Measurements from ENCODE around the gene SLC12A2.

SLC12A2 gene

GRCh38 chr5:128053291-128053954 is 30.1 kb upstream of the SLC12A2 start:
- Histone ChIP-seq H3K36me3 (ENCODE audit: insufficient read depth, low read length) (peaks cover 65% of the 10 kb centered on the region), H2AFZ (ENCODE audit: low read length) (no peak overlapping the region), H3F3A (ENCODE audit: insufficient read depth, low read length) (no peaks in the 10 kb centered on the region), H3K4me3 (ENCODE audit: low read depth, low read length, poor library complexity, severe bottlenecking) (no peak overlapping the region), H3K9me3 (ENCODE audit: low read length) (peaks cover 9% of the 10 kb centered on the region; the same call in 1 of the 2 replicates), H3K4me2 (ENCODE audit: low read length) (no peak overlapping the region), H3K27me3 (ENCODE audit: insufficient read depth, low read length) (no peaks in the 10 kb centered on the region), H3K27ac (ENCODE audit: low read depth, low read length, poor library complexity, severe bottlenecking) (no peak overlapping the region), H3K79me2 (ENCODE audit: insufficient read depth, low read length) (no peaks in the 10 kb centered on the region), H3K9me2 (ENCODE audit: low read depth, low read length) (no peaks in the 10 kb centered on the region), H3K9ac (ENCODE audit: low read length) (no peak overlapping the region), H4K20me1 (ENCODE audit: insufficient read depth, low read length) (no peaks in the 10 kb centered on the region), H3K4me1 (ENCODE audit: insufficient read depth, low read length, severe bottlenecking) (no peaks in the 10 kb centered on the region)
- TF ChIP-seq EZH2 (IDR thresholded peaks at IDR 0.05; ENCODE audit: borderline replicate concordance, low read length) = no peak

GRCh38 chr5:128060644-128061385 is 22.8 kb upstream of the SLC12A2 start:
- no peak overlapping the region for H3K4me3 ChIP-seq (ENCODE audit: low read depth, low read length, poor library complexity, severe bottlenecking)
- no peak overlapping the region for H3K9ac ChIP-seq (ENCODE audit: low read length)
- no peak overlapping the region for H3K4me2 ChIP-seq (ENCODE audit: low read length)
- H2AFZ ChIP-seq (ENCODE audit: low read length) = no peak overlapping the region
- no peaks in the 10 kb centered on the region for H3K4me1 ChIP-seq (ENCODE audit: insufficient read depth, low read length, severe bottlenecking)
- H3K27ac ChIP-seq (ENCODE audit: low read depth, low read length, poor library complexity, severe bottlenecking) = no peak overlapping the region
- no peaks in the 10 kb centered on the region for H3K79me2 ChIP-seq (ENCODE audit: insufficient read depth, low read length)
- peaks cover 47% of the 10 kb centered on the region for H3K36me3 ChIP-seq (ENCODE audit: insufficient read depth, low read length)
- no peaks in the 10 kb centered on the region for H3K9me2 ChIP-seq (ENCODE audit: low read depth, low read length)
- H3K9me3 ChIP-seq (ENCODE audit: low read length) = no peaks in the 10 kb centered on the region
- H4K20me1 ChIP-seq (ENCODE audit: insufficient read depth, low read length) = no peaks in the 10 kb centered on the region
- TF ChIP-seq CTCF (IDR thresholded peaks at IDR 0.05; ENCODE audit: low read length) (no peak), EZH2 (IDR thresholded peaks at IDR 0.05; ENCODE audit: borderline replicate concordance, low read length) (no peak)
- H3F3A ChIP-seq (ENCODE audit: insufficient read depth, low read length) = no peaks in the 10 kb centered on the region
- H3K27me3 ChIP-seq (ENCODE audit: insufficient read depth, low read length) = no peaks in the 10 kb centered on the region

- H3K79me2 ChIP-seq (ENCODE audit: insufficient read depth, low read length) = 0 out of 2 replicates have a peak, but pooled peaks cover 4% of the 10 kb centered on the region
- no peaks in the 10 kb centered on the region for H3K9me2 ChIP-seq (ENCODE audit: low read depth, low read length)
- H3K27ac ChIP-seq (ENCODE audit: low read depth, low read length, poor library complexity, severe bottlenecking) = no peak overlapping the region
- no peak for TF ChIP-seq CTCF (IDR thresholded peaks at IDR 0.05; ENCODE audit: low read length)
- TF ChIP-seq EZH2 (IDR thresholded peaks at IDR 0.05; ENCODE audit: borderline replicate concordance, low read length) = no peak
- no peaks in the 10 kb centered on the region for H3K27me3 ChIP-seq (ENCODE audit: insufficient read depth, low read length)
- H4K20me1 ChIP-seq (ENCODE audit: insufficient read depth, low read length) = no peaks in the 10 kb centered on the region
- no peak overlapping the region for H3K9ac ChIP-seq (ENCODE audit: low read length)
- no peak overlapping the region for H3K4me2 ChIP-seq (ENCODE audit: low read length)
- H2AFZ ChIP-seq (ENCODE audit: low read length) = no peak overlapping the region
- H3K9me3 ChIP-seq (ENCODE audit: low read length) = no peaks in the 10 kb centered on the region
- no peak overlapping the region for H3K4me3 ChIP-seq (ENCODE audit: low read depth, low read length, poor library complexity, severe bottlenecking)
- H3F3A ChIP-seq (ENCODE audit: insufficient read depth, low read length) = no peaks in the 10 kb centered on the region
- H3K4me1 ChIP-seq (ENCODE audit: insufficient read depth, low read length, severe bottlenecking) = no peaks in the 10 kb centered on the region
- peaks cover 39% of the 10 kb centered on the region for H3K36me3 ChIP-seq (ENCODE audit: insufficient read depth, low read length)
Observed at GRCh38 chr5:128062172-128062746, 21.3 kb upstream of the SLC12A2 start.

Measured in OCI-LY1 (cell line).